NCI-H2227 treated with DMSO at 0.1 percent for 48 hours (cell line): ENCODE measurements around the gene MLPH.
"Not testable (repeated sequence)": the region's sequence is repeated elsewhere in the genome, so short reads cannot be mapped to it uniquely, and the experiment has no call there.

Source experiments
- DNase-seq: peaks from one replicate; lab custom pipeline; 2025; lab: John Stamatoyannopoulos, UW

Gene MLPH

GRCh38 chr2:237588044-237588696 is 101.1 kb downstream of the MLPH start:
- no peak for DNase-seq

GRCh38 chr2:237590272-237591140 is 103.5 kb downstream of the MLPH start, which contains the start of gene RAB17:
Gene RAB17, minus strand, starts transcription at chr2:237590734. Its CDS starts 4,580 bp downstream, at chr2:237586154.
- no peak for DNase-seq

DNA sequence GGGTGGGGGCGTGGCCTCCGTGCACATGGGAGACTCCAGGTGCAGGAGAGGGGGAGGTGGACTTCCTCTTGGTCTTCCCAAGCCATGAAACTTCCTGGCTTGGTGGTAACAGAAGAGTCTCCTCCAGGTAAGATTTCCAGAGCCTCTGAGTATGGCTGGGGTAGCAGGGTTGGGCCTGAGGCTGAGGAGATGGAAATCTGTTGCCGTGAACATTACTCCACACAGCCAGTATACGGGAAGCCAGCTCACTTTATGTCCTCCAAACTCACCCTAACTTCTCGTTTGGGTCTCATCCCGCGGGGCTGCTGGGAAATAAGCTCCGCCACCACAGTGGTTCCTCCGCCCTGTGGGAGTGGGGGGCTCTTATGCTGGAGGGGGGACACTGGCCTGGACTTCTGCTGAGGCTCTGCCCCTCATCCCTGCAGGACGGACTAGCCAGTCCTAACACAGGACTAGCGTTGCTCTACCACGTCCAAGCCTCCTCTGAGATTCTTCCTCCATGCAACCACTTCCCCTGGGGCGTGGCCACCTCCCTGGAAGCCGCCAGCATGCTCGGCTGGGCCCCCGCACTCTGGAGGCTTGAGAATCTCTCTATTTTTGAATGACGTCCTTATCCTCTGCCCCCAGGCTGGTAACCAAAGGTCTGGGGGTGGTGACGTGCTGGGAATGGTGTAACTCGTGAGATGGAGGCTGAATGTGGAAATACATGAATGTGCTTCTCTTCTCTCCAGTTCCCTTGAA is 104.3 kb downstream of the MLPH start:
- DNase-seq, result no peak

- DNase-seq, result no peak
Observed at GRCh38 chr2:237592425-237592980, 105.5 kb downstream of the MLPH start.

GRCh38 chr2:237593036-237593435 is 106.0 kb downstream of the MLPH start:
- DNase-seq, result no peak

GRCh38 chr2:237593596-237594320 is 106.7 kb downstream of the MLPH start:
- DNase-seq, result no peak

- DNase-seq, result peak; percentile 15
Observed at GRCh38 chr2:237594514-237594871, 107.4 kb downstream of the MLPH start.

GRCh38 chr2:237595829-237596519 is 108.9 kb downstream of the MLPH start:
- not testable (repeated sequence) for DNase-seq

DNA sequence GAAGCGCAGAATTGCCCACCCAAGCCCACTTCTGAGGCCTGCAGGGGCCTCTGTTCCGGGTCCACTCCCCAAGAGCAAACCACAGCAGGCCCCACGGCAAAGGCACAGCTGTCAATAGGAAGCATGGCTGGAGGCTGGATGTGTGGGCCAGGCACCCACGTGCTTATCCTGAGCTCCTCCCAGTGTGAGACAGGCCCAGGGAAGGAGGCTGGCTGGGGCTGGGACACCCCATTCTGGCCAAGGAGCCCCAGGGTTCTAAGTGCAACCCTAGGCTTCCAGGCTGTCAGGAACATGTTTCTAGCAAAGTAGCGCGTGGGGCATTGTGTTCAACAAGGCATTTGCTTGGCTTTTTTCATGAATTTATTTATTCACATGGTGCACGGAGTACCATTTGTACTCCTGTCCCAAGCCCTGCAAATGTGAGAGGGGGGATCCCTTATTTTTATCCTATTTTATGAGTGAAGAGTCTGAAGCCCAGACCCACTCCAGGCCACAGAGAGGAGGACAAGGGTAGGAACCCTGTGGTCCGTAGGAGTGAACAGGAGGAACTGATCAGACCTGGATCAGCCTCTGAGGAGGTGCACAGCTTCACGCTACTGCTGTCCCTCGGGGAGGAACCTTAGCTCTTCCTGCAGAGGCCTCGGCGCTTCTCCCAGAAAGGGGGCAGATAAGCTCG is 109.6 kb downstream of the MLPH start:
- DNase-seq, result no peak

- no peak for DNase-seq
Observed at GRCh38 chr2:237597196-237598145, 110.4 kb downstream of the MLPH start.

GRCh38 chr2:237598468-237599208 is 111.6 kb downstream of the MLPH start:
- DNase-seq, result no peak

DNA sequence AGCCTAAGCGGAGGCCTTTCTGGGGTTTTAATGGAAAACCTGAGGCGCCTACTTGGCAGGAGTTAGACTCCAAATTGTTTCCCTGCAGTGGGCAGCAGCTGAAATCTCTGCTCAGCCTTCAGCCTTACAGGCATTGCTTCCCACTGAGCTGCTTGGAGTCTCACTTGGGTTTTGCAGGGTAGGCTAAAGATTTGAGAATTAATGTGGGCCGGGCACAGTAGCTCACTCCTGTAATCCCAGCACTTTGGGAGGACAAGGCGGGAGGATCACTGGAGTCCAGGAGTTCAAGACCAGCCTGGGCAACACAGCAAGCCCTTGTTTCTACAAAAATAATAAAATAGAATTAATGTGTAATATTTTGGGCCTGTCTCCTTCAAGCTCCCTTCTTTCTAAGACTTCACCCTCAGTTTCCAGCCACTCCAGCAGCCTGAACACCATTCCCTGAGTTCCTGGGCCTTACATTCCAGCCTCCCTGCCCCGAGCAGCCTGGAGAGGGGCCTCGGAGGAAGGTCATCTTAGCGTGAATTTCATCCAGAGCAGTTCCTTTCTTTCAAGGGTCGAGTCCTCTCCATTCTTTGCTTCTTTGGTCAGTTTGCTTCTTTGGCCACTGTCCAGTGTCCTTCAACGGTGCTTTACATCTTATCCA is 112.5 kb downstream of the MLPH start:
- DNase-seq, result no peak

- DNase-seq, result no peak
Observed at GRCh38 chr2:237600205-237600846, 113.3 kb downstream of the MLPH start.

- no peak for DNase-seq
Observed at GRCh38 chr2:237601453-237602116, 114.5 kb downstream of the MLPH start.

DNA sequence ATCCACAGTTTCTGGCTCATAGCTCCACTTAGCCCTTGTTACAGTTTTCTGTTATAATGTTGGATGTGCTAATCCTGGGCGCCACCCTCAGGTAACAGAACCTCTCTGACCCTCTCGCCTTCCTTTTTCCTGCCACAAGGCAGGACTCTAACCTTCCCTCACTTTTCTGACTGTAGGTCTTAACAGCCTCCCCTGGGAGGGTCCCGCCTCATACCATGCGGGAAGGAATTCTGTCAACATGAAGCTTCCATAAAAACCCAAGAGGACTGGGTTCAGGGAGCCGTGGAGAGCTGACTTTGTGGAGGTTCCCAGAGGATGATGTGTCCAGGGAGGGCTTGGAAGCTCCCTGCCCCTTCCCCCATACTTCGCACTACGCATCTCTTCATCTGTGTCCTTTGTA is 115.4 kb downstream of the MLPH start:
- no peak for DNase-seq

DNA sequence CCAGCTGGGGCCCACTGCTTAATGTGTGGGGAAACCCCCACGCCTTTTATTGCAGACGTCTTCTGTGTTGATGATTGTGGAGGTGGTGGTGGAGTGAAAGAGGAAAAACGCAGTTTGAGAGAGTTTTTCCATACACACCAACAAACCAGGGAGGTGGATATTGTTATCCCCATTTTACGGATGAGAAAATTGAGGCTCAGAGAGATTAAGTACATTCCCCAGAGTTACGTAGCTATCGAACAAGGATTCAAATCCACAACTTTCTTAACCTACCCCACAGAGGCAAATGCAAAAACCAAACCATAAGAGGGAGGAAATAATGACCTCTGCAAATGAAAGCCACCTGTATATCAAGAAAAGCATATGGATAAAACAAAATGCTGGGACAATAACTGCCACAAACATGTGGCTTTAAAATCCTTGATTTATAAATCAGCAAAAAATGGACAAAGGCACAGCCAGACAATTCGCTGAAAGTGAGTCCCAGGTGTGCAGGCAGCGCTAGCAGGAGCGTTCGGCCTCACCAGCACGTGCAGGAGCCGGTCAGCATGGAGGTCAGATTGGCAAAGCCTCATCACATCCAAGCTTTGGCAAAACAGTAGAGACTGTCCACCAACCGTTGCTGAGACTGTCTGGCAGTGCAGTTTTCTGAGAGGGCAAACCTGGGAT is 116.1 kb downstream of the MLPH start:
- no peak for DNase-seq
